ENCODE results near the gene HINFP. TPM values are rescaled to one million over a fixed set of nuclear protein-coding genes. Genes with fewer than 3 reads are reported as not detected.

The HINFP gene
- total RNA-seq, 3 donors from 2014 or later: 37.2 to 58.1 (median 42.2) TPM

Other genes starting within 250 kb of the HINFP start
- under 1 TPM in 2 of 3 donors, not detected in 1; 0.12 to 0.23 TPM for gene CXCR5, start 237.7 kb upstream of the HINFP start, total RNA-seq
- gene BCL9L, start 195.7 kb upstream of the HINFP start, total RNA-seq: 10 to 100 TPM; 28.6 to 70.1 (median 41.7) TPM
- not detected for gene UPK2, start 165.3 kb upstream of the HINFP start, total RNA-seq
- not detected for gene FOXR1, start 149.8 kb upstream of the HINFP start, total RNA-seq
- 10 to 100 TPM; 24.6 to 33.4 (median 30.9) TPM for gene CENATAC, start 123.4 kb upstream of the HINFP start, total RNA-seq
- gene RPS25, start 103.2 kb upstream of the HINFP start, total RNA-seq: 100 to 1,000 TPM; 721 to 887 (median 781) TPM
- gene TRAPPC4, start 102.8 kb upstream of the HINFP start, total RNA-seq: 10 to 100 TPM; 52.7 to 58.4 (median 57.4) TPM
- 10 to 100 TPM; 23.3 to 70.8 (median 57.0) TPM for gene SLC37A4, start 90.7 kb upstream of the HINFP start, total RNA-seq
- 100 to 1,000 TPM in 2 of 3 donors, 10 to 100 TPM in 1; 82.0 to 119 (median 101) TPM for gene HYOU1, start 64.4 kb upstream of the HINFP start, total RNA-seq
- 10 to 100 TPM; 26.1 to 34.8 (median 29.1) TPM for gene VPS11, start 53.8 kb upstream of the HINFP start, total RNA-seq
- 10 to 100 TPM; 17.2 to 27.8 (median 19.5) TPM for gene HMBS, start 36.7 kb upstream of the HINFP start, total RNA-seq
- 10 to 100 TPM; 36.9 to 48.2 (median 39.5) TPM for gene DPAGT1, start 19.7 kb upstream of the HINFP start, total RNA-seq
- gene C2CD2L, start 14.2 kb upstream of the HINFP start, total RNA-seq: 10 to 100 TPM; 25.8 to 47.1 (median 36.1) TPM
- under 1 TPM in 2 of 3 donors, not detected in 1; 0.07 to 0.85 TPM for gene ABCG4, start 27.5 kb downstream of the HINFP start, total RNA-seq
- 10 to 100 TPM; 14.1 to 19.3 (median 16.3) TPM for gene NLRX1, start 47.1 kb downstream of the HINFP start, total RNA-seq
- 100 to 1,000 TPM in 1 of 3 donors, 10 to 100 TPM in 2; 52.9 to 151 (median 75.8) TPM for gene NHERF4, start 63.9 kb downstream of the HINFP start, total RNA-seq
- gene CBL, start 84.8 kb downstream of the HINFP start, total RNA-seq: 10 to 100 TPM; 11.0 to 24.4 (median 13.1) TPM
- 100 to 1,000 TPM in 1 of 3 donors, 10 to 100 TPM in 1, 1 to 10 TPM in 1; 9.7 to 186 (median 32.5) TPM for gene MCAM, start 195.6 kb downstream of the HINFP start, total RNA-seq
- gene RNF26, start 212.9 kb downstream of the HINFP start, total RNA-seq: 10 to 100 TPM; 20.7 to 24.7 (median 23.7) TPM
- 10 to 100 TPM in 1 of 3 donors, 1 to 10 TPM in 2; 5.1 to 13.9 (median 9.3) TPM for gene C1QTNF5, start 219.3 kb downstream of the HINFP start, total RNA-seq
- gene MFRP, start 225.1 kb downstream of the HINFP start, total RNA-seq: not detected

Data from mucosa of descending colon (tissue), 3 donors.